Esophagus muscularis mucosa (tissue), 4 donors: ENCODE measurements around the gene TFAP2A. TPM values are rescaled to one million over a fixed set of nuclear protein-coding genes. Genes with fewer than 3 reads are reported as not detected.

Experiments
- DNase-seq: peaks from one replicate; pipeline ENCODE4 v3.0.0-alpha.2; 2017; ENCODE audit errors: extremely low spot score
- H3K27ac ChIP-seq, 4 donors: fragments of 200-600 bp; sonication (generic); replicated peaks in 1 of 4; 1 replicate in 3 of 4; 2 replicates in 1 of 4; pipeline ENCODE4 v1.5.1; 2016 to 2019; ENCODE audit warnings: mild to moderate bottlenecking in 1 of 4
- H3K27me3 ChIP-seq, 4 donors: fragments of 200-600 bp; sonication (generic); one replicate each; pipeline versions ENCODE4 v1.5.1 to v1.6.0; 2016 to 2019
- H3K36me3 ChIP-seq, 4 donors: fragments of 200-600 bp; sonication (generic); one replicate each; pipeline ENCODE4 v1.5.1; 2016 to 2019
- H3K4me1 ChIP-seq, 4 donors: fragments of 200-600 bp; sonication (generic); one replicate each; pipeline ENCODE4 v1.5.1; 2016 to 2019
- H3K4me3 ChIP-seq, 4 donors: fragments of 200-600 bp; sonication (generic); 1 replicate in 2 of 4; 2 replicates in 2 of 4; pipeline ENCODE4 v1.5.1; 2016 to 2019; ENCODE audit warnings: mild to moderate bottlenecking in 4 of 4, moderate library complexity in 1 of 4
- H3K9me3 ChIP-seq, 4 donors: fragments of 200-600 bp; sonication (generic); 1 replicate in 3 of 4; 2 replicates in 1 of 4; pipeline ENCODE4 v1.5.1; 2016 to 2019
- EP300 ChIP-seq: sonication (generic); formaldehyde crosslinking; IDR thresholded peaks from one replicate; pipeline ENCODE4 v1.6.1; 2017; ENCODE audit warnings: antibody characterized with exemption
- POLR2A ChIP-seq: fragments of 450-650 bp; IDR thresholded peaks from one replicate; pipeline ENCODE4 v1.6.1; 2017; ENCODE audit warnings: antibody characterized with exemption, moderate library complexity, mild to moderate bottlenecking, low read depth
- POLR2AphosphoS5 ChIP-seq, 2 donors: sonication (generic); formaldehyde crosslinking; IDR thresholded peaks; one replicate each; pipeline ENCODE4 v1.6.1; 2017; ENCODE audit warnings: antibody characterized with exemption in 2 of 2
- WGBS: methylation state at CpG from one replicate; pipeline ENCODE4 v1.1.5; 2018; 5-methylcytosine and 5-hydroxymethylcytosine counted together
- intact Hi-C: fragments of 100-400 bp; cut with DNase I; formaldehyde crosslinking; loops from one replicate; pipeline ENCODE4 v1.15.1; 2023
- total RNA-seq, 4 donors: library from RNA; depleted of rRNA; stranded (reverse); fragments of >200 nt; gene quantifications; one replicate each; pipeline versions ENCODE4 v1.1.0 to v1.2.1, GENCODE V29; 2016
- TF ChIP-seq, protein P1 (sequence below), 3 experiments: fragments of 200-600 bp in 2 of 3; fragments of 450-650 bp in 1 of 3; sonication (generic) in 2 of 3; IDR thresholded peaks; one replicate each; pipeline ENCODE4 v1.5.1; 2017 to 2019; ENCODE audit warnings: antibody characterized with exemption in 3 of 3, mild to moderate bottlenecking in 2 of 3, moderate library complexity in 1 of 3

The TFAP2A gene
- total RNA-seq, 4 donors from 2014 or later = 0.69 to 3.0 (median 1.3) TPM

DNA sequence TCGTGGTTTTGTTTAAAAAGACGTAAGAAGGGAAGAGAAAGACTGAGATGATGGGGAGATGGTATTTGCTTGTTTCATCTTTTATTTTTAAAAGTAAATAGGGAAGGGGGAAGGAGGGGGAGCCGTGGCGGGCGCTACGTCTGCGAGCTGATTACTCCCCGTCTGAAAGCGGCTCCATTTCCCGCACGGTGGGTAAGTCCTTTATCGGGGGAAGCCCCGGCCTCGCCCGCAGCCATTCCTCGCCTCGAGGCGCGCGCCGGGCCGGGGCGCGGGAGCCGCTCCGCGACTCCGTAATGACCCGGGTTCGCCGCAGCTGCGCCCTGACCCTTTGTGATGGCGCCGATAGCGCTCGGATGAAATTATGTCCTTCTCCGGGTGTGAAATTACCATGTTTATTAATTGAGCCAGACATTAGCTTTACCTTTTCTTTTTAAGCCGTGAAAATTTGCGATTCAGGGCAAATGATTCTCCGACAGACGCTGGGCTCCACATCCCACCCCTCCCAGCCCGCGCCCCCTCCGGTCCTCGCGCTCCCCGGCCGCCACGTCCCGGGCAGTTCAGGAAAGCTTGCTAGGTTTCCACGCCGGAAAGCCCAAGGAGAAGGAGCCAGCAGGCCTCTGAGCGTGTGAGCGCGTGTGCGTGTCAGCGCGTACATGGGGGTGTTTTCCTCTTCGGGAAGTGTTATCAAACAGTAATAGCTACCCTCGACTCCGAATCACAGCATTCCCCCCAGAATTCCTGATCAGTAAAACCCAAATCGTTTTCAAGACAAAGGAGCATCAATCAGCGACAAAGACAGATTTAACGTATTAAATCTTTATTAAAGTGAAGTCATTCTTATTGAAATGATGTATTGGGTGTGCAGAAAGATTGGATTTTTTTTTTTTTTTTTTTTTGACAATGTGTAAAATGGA, 30.0 kb downstream of the TFAP2A start:
- intact Hi-C loops = no loop called here
- Histone ChIP-seq H3K36me3 (no peaks in the 10 kb centered on the region), H3K4me3 (peak overlapping the region in 2 of 4 donors; percentile 16 to 24), H3K4me1 (peaks cover 13 to 42% (median 33%) of the 10 kb centered on the region in 4 donors), H3K27me3 (peaks cover 12 to 100% (median 69%) of the 10 kb centered on the region in 4 donors), H3K9me3 (no peaks in the 10 kb centered on the region), H3K27ac (no peak overlapping the region)
- DNase-seq = no peak
- TF ChIP-seq, protein P1, sequence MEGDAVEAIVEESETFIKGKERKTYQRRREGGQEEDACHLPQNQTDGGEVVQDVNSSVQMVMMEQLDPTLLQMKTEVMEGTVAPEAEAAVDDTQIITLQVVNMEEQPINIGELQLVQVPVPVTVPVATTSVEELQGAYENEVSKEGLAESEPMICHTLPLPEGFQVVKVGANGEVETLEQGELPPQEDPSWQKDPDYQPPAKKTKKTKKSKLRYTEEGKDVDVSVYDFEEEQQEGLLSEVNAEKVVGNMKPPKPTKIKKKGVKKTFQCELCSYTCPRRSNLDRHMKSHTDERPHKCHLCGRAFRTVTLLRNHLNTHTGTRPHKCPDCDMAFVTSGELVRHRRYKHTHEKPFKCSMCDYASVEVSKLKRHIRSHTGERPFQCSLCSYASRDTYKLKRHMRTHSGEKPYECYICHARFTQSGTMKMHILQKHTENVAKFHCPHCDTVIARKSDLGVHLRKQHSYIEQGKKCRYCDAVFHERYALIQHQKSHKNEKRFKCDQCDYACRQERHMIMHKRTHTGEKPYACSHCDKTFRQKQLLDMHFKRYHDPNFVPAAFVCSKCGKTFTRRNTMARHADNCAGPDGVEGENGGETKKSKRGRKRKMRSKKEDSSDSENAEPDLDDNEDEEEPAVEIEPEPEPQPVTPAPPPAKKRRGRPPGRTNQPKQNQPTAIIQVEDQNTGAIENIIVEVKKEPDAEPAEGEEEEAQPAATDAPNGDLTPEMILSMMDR (IDR thresholded peaks at IDR 0.05) = no peak
- TF ChIP-seq POLR2A = no peak
- TF ChIP-seq POLR2AphosphoS5 (IDR thresholded peaks at IDR 0.05) = no peak
- TF ChIP-seq EP300 = no peak
- WGBS = 7% methylated on average over 36 of the region's 64 CpGs

DNA sequence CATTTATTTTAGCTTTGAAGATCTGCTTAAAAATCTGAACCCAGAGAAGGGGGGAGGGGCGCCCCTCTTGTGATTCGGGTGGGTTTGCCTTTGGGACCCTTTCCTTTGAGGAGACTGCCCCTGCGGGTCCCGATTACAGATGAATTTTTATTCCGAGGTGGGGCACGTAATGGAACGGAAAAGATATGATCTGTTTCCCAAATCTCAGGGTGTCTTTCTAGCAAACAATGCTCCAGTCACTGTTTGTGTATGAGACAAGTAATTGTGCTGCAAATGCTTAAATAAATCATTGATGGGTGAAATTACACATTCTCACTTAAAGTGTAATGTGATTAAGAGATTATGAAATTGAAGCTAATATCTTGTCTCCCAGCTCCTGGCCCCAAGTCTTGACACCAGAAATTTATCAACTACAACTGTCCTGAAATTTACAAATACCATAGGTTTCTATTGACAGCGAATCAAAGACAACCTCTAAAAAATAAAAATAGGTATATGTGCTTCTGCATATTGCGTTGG, 30.7 kb downstream of the TFAP2A start:
- H3K36me3 ChIP-seq = no peaks in the 10 kb centered on the region
- no peak for DNase-seq
- H3K27ac ChIP-seq = no peak overlapping the region
- H3K4me3 ChIP-seq = peak overlapping the region; percentile 16 to 46 (median 24)
- H3K4me1 ChIP-seq = peaks cover 13 to 39% (median 30%) of the 10 kb centered on the region in 4 donors
- H3K9me3 ChIP-seq = no peaks in the 10 kb centered on the region
- intact Hi-C loops = no loop called here
- H3K27me3 ChIP-seq = peaks cover 12 to 93% (median 64%) of the 10 kb centered on the region in 4 donors
- TF ChIP-seq POLR2A = no peak
- WGBS = 9% methylated on average over 9 of the region's 9 CpGs

DNA sequence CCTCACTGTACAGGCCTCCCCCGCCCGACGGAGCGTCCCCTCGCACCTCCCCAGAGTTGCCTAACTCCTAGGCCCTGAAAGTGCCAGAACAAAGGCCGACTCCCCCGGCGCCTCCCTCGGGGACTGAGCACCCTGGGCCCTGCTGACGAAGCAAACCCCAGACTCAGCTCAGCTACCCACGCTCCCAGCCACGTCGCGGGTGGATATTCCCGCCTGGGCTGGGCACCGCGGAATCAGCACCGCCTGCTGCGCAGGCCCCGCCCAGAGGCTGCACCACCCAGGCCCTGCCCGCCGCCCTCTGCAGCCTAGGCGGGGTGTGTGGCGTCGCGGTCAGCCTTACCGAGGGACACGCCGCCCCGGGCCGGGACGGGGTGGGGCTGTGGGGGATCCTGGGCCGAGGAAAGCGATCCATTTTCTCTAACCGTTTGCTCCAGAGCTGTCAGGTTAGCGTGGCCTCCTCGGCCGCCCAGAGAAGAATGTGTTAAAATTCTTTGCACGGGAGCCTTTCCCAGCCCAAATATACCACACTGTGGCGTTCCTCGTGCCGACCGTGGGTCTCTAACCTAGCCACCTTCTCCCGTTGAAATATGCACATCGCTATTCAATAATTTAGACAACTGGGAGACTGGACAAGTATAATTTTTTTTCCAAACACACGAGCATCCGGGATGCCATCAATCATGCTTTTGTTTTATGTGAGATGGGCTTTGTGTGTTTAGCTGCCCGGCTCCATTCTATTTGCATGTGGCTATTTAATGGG, 31.4 kb downstream of the TFAP2A start:
- Histone ChIP-seq H3K36me3 (no peaks in the 10 kb centered on the region), H3K4me3 (peak overlapping the region; percentile 8 to 46 (median 24)), H3K27me3 (peaks cover 12 to 92% (median 62%) of the 10 kb centered on the region in 4 donors), H3K4me1 (peaks cover 13 to 39% (median 30%) of the 10 kb centered on the region in 4 donors), H3K27ac (no peak overlapping the region), H3K9me3 (no peaks in the 10 kb centered on the region)
- no peak for DNase-seq
- 7% methylated on average over 21 of the region's 48 CpGs for WGBS
- intact Hi-C loops = no loop called here
- no peak for TF ChIP-seq EP300
- TF ChIP-seq POLR2AphosphoS5 (IDR thresholded peaks at IDR 0.05) = peak in 1 of 2 donors; percentile 50

GRCh38 chr6:10382728-10383330, 32.0 kb downstream of the TFAP2A start:
- intact Hi-C loops = no loop called here
- 14% methylated on average over 22 of the region's 22 CpGs for WGBS

DNA sequence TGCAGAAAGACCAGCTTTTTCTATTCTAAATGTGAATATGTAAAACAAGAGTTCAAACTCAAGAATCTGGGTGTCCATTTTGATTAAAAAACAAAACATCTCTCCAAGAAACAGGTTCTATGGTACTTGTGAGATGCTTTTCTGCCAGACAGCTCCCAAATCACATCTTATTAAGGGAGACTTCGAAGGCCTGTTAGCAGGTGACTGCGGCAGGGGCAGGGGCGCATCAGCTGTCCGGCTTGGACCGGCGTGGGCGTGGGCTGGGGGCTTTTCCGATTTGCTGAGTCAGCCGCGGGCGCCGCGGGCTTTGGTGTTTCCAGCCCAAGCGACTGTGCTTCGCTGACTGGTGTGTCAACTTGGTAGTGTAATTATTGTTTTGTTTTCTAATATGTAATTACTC, 32.6 kb downstream of the TFAP2A start:
- no peak for DNase-seq
- no peaks in the 10 kb centered on the region for H3K36me3 ChIP-seq
- peaks cover 13 to 39% (median 30%) of the 10 kb centered on the region in 4 donors for H3K4me1 ChIP-seq
- 38% methylated on average over 15 of the region's 15 CpGs for WGBS
- TF ChIP-seq POLR2A (no peak), POLR2AphosphoS5 (IDR thresholded peaks at IDR 0.05) (no peak), EP300 (no peak)
- TF ChIP-seq, protein P1 (IDR thresholded peaks at IDR 0.05) = no peak
- H3K4me3 ChIP-seq = no peak overlapping the region
- H3K9me3 ChIP-seq = no peaks in the 10 kb centered on the region
- intact Hi-C loops = no loop called here
- H3K27me3 ChIP-seq = peaks cover 12 to 88% (median 57%) of the 10 kb centered on the region in 4 donors
- no peak overlapping the region for H3K27ac ChIP-seq

More at GRCh38 chr6:10382728-10383330, 32.0 kb downstream of the TFAP2A start:
- H3K36me3 ChIP-seq = no peaks in the 10 kb centered on the region
- H3K27me3 ChIP-seq = peaks cover 12 to 91% (median 59%) of the 10 kb centered on the region in 4 donors
- DNase-seq = no peak
- H3K27ac ChIP-seq = no peak overlapping the region
- no peaks in the 10 kb centered on the region for H3K9me3 ChIP-seq
- peaks cover 13 to 39% (median 30%) of the 10 kb centered on the region in 4 donors for H3K4me1 ChIP-seq
- TF ChIP-seq, protein P1 (IDR thresholded peaks at IDR 0.05) = no peak
- TF ChIP-seq POLR2A (no peak), EP300 (no peak), POLR2AphosphoS5 (IDR thresholded peaks at IDR 0.05) (no peak)
- H3K4me3 ChIP-seq = peak overlapping the region; percentile 8 to 46 (median 24)
